Peyer's patch (tissue), 4 donors: Measurements from ENCODE around the gene ANO2. TPM values are rescaled to one million over a fixed set of nuclear protein-coding genes. Genes with fewer than 3 reads are reported as not detected.

ENCODE experiments used
- DNase-seq, 3 donors: peaks; one replicate each; pipeline ENCODE4 v3.0.0-alpha.2; 2017 to 2019
- H3K27ac ChIP-seq, 4 donors: fragments of 200-600 bp; sonication (generic); one replicate each; pipeline ENCODE4 v1.5.1; 2016 to 2019
- H3K27me3 ChIP-seq, 2 donors: fragments of 200-600 bp; sonication (generic); one replicate each; pipeline ENCODE4 v1.5.1; 2019
- H3K36me3 ChIP-seq, 3 donors: fragments of 200-600 bp; sonication (generic); one replicate each; pipeline ENCODE4 v1.5.1; 2016 to 2019
- H3K4me1 ChIP-seq, 4 donors: fragments of 200-600 bp; sonication (generic); one replicate each; pipeline ENCODE4 v1.5.1; 2016 to 2019
- H3K4me3 ChIP-seq, 4 donors: fragments of 200-600 bp; sonication (generic); 1 replicate in 3 of 4; 2 replicates in 1 of 4; pipeline ENCODE4 v1.5.1; 2016 to 2019; ENCODE audit warnings: mild to moderate bottlenecking in 1 of 4
- H3K9me3 ChIP-seq, 4 donors: fragments of 200-600 bp; sonication (generic); one replicate each; pipeline ENCODE4 v1.5.1; 2016 to 2019; ENCODE audit warnings: mild to moderate bottlenecking in 1 of 4
- CTCF ChIP-seq, 6 experiments: fragments of 450-650 bp in 4 of 6; fragments of 200-600 bp in 2 of 6; sonication (generic) in 1 of 6; IDR thresholded peaks; one replicate each; pipeline ENCODE4 v1.5.1; 2017 to 2019; ENCODE audit warnings: antibody characterized with exemption in 6 of 6, mild to moderate bottlenecking in 3 of 6, moderate library complexity in 1 of 6
- POLR2A ChIP-seq, 2 donors: fragments of 450-650 bp; IDR thresholded peaks; one replicate each; pipeline ENCODE4 v1.5.1; 2017; ENCODE audit warnings: antibody characterized with exemption in 2 of 2, mild to moderate bottlenecking in 2 of 2, moderate library complexity in 2 of 2
- total RNA-seq, 4 donors: library from RNA; depleted of rRNA; stranded (reverse); fragments of >200 nt; gene quantifications; one replicate each; pipeline ENCODE4 v1.1.0, GENCODE V29; 2016

ANO2 gene
- total RNA-seq, 4 donors from 2014 or later: 0.53 to 23.9 (median 5.8) TPM

GRCh38 chr12:5881101-5881606, 63.9 kb downstream of the ANO2 start:
- DNase-seq: no peak
- no peak overlapping the region for H3K4me3 ChIP-seq
- TF ChIP-seq CTCF (IDR thresholded peaks at IDR 0.05) (no peak), POLR2A (IDR thresholded peaks at IDR 0.05) (no peak)

GRCh38 chr12:5875851-5876250, 69.2 kb downstream of the ANO2 start:
- Histone ChIP-seq H3K27me3 (no peaks in the 10 kb centered on the region), H3K4me1 (no peaks in the 10 kb centered on the region), H3K9me3 (no peaks in the 10 kb centered on the region), H3K4me3 (no peak overlapping the region), H3K27ac (no peak overlapping the region), H3K36me3 (no peaks in the 10 kb centered on the region)
- no peak for DNase-seq
- no peak for TF ChIP-seq CTCF (IDR thresholded peaks at IDR 0.05)

More at GRCh38 chr12:5881101-5881606, 63.9 kb downstream of the ANO2 start:
- H3K4me1 ChIP-seq: no peaks in the 10 kb centered on the region
- no peaks in the 10 kb centered on the region for H3K36me3 ChIP-seq
- H3K27ac ChIP-seq: no peak overlapping the region
- no peaks in the 10 kb centered on the region for H3K9me3 ChIP-seq
- H3K27me3 ChIP-seq: no peaks in the 10 kb centered on the region

GRCh38 chr12:5874514-5874913, 70.5 kb downstream of the ANO2 start:
- no peaks in the 10 kb centered on the region for H3K36me3 ChIP-seq
- no peak overlapping the region for H3K27ac ChIP-seq
- DNase-seq: no peak
- no peaks in the 10 kb centered on the region for H3K4me1 ChIP-seq
- no peaks in the 10 kb centered on the region for H3K9me3 ChIP-seq
- H3K27me3 ChIP-seq: no peaks in the 10 kb centered on the region
- TF ChIP-seq CTCF (IDR thresholded peaks at IDR 0.05): no peak
- no peak overlapping the region for H3K4me3 ChIP-seq

GRCh38 chr12:5873281-5873919, 71.7 kb downstream of the ANO2 start:
- no peak overlapping the region for H3K4me3 ChIP-seq
- H3K27me3 ChIP-seq: no peaks in the 10 kb centered on the region
- TF ChIP-seq POLR2A (IDR thresholded peaks at IDR 0.05): no peak
- TF ChIP-seq CTCF (IDR thresholded peaks at IDR 0.05): no peak
- H3K9me3 ChIP-seq: no peaks in the 10 kb centered on the region
- no peaks in the 10 kb centered on the region for H3K4me1 ChIP-seq
- no peaks in the 10 kb centered on the region for H3K36me3 ChIP-seq
- DNase-seq: no peak
- H3K27ac ChIP-seq: no peak overlapping the region

GRCh38 chr12:5872745-5873144, 72.3 kb downstream of the ANO2 start:
- H3K4me3 ChIP-seq: no peak overlapping the region
- no peak for DNase-seq
- H3K36me3 ChIP-seq: no peaks in the 10 kb centered on the region
- H3K4me1 ChIP-seq: no peaks in the 10 kb centered on the region
- H3K9me3 ChIP-seq: no peaks in the 10 kb centered on the region
- H3K27ac ChIP-seq: no peak overlapping the region
- H3K27me3 ChIP-seq: no peaks in the 10 kb centered on the region
- TF ChIP-seq CTCF (IDR thresholded peaks at IDR 0.05) (peak in 2 of 6 experiments; percentile 17 to 33), POLR2A (IDR thresholded peaks at IDR 0.05) (no peak)
